Activated naive CD8-positive, alpha-beta T cell treated with anti-CD3 and anti-CD28 coated beads for 36 hours (primary cell): Measurements from ENCODE around the gene ABCC1. TPM values are rescaled to one million over a fixed set of nuclear protein-coding genes. Genes with fewer than 3 reads are reported as not detected.

Experiments
- DNase-seq: peaks from one replicate; pipeline ENCODE4 v3.0.0; 2021
- H3K27ac Mint-ChIP-seq: one replicate; pipeline ENCODE4 v1.8.0; 2022; ENCODE audit warnings: mild to moderate bottlenecking, moderate library complexity, mixed read lengths
- H3K27me3 Mint-ChIP-seq: one replicate; pipeline ENCODE4 v1.8.0; 2022; ENCODE audit warnings: mild to moderate bottlenecking, mixed read lengths
- H3K36me3 Mint-ChIP-seq: one replicate; pipeline ENCODE4 v1.8.0; 2021; ENCODE audit warnings: mild to moderate bottlenecking, mixed read lengths
- H3K4me1 Mint-ChIP-seq: one replicate; pipeline ENCODE4 v1.8.0; 2021; ENCODE audit warnings: mixed read lengths
- H3K4me3 Mint-ChIP-seq: one replicate; pipeline ENCODE4 v1.8.0; 2022; ENCODE audit warnings: mild to moderate bottlenecking, moderate library complexity, mixed read lengths
- H3K9me3 Mint-ChIP-seq: one replicate; pipeline ENCODE4 v1.8.0; 2022; ENCODE audit warnings: mixed read lengths
- total RNA-seq, 2 experiments: library from RNA; stranded (reverse); gene quantifications; one replicate each; pipeline ENCODE4 v1.2.3, GENCODE V29; 2021

ABCC1 gene
- total RNA-seq, 2 experiments from 2014 or later, result 57.0 to 61.9 TPM

GRCh38 chr16:16022683-16023064, 73.3 kb downstream of the ABCC1 start:
- Mint-ChIP-seq H3K4me1 (peaks cover 29% of the 10 kb centered on the region), H3K27ac (no peak overlapping the region), H3K27me3 (no peaks in the 10 kb centered on the region), H3K36me3 (peaks cover 43% of the 10 kb centered on the region), H3K9me3 (no peaks in the 10 kb centered on the region), H3K4me3 (no peak overlapping the region)
- DNase-seq, result no peak

GRCh38 chr16:16025214-16025968, 76.0 kb downstream of the ABCC1 start:
- Mint-ChIP-seq H3K9me3 (no peaks in the 10 kb centered on the region), H3K4me3 (no peak overlapping the region), H3K36me3 (peaks cover 35% of the 10 kb centered on the region), H3K27ac (peak overlapping the region; percentile 60), H3K4me1 (peaks cover 23% of the 10 kb centered on the region), H3K27me3 (no peaks in the 10 kb centered on the region)
- peak; percentile 36 for DNase-seq

GRCh38 chr16:16027728-16028310, 78.4 kb downstream of the ABCC1 start:
- H3K9me3 Mint-ChIP-seq, result no peaks in the 10 kb centered on the region
- H3K4me3 Mint-ChIP-seq, result no peak overlapping the region
- H3K4me1 Mint-ChIP-seq, result peaks cover 30% of the 10 kb centered on the region
- peaks cover 36% of the 10 kb centered on the region for H3K36me3 Mint-ChIP-seq
- DNase-seq, result no peak
- H3K27ac Mint-ChIP-seq, result no peak overlapping the region
- H3K27me3 Mint-ChIP-seq, result no peaks in the 10 kb centered on the region

GRCh38 chr16:16028311-16028999, 79.0 kb downstream of the ABCC1 start:
- no peak overlapping the region for H3K4me3 Mint-ChIP-seq
- H3K36me3 Mint-ChIP-seq, result peaks cover 35% of the 10 kb centered on the region
- no peak for DNase-seq
- peaks cover 37% of the 10 kb centered on the region for H3K4me1 Mint-ChIP-seq
- H3K27me3 Mint-ChIP-seq, result no peaks in the 10 kb centered on the region
- no peaks in the 10 kb centered on the region for H3K9me3 Mint-ChIP-seq
- H3K27ac Mint-ChIP-seq, result no peak overlapping the region

GRCh38 chr16:16029431-16030011, 80.1 kb downstream of the ABCC1 start:
- DNase-seq, result no peak
- Mint-ChIP-seq H3K4me3 (no peak overlapping the region), H3K27me3 (no peaks in the 10 kb centered on the region), H3K36me3 (peaks cover 37% of the 10 kb centered on the region), H3K27ac (no peak overlapping the region), H3K4me1 (peaks cover 35% of the 10 kb centered on the region), H3K9me3 (no peaks in the 10 kb centered on the region)

- Mint-ChIP-seq H3K4me3 (no peak overlapping the region), H3K27ac (no peak overlapping the region), H3K36me3 (peaks cover 30% of the 10 kb centered on the region), H3K4me1 (peaks cover 25% of the 10 kb centered on the region), H3K27me3 (no peaks in the 10 kb centered on the region), H3K9me3 (no peaks in the 10 kb centered on the region)
- DNase-seq, result no peak
Observed at GRCh38 chr16:16030449-16030848, 81.0 kb downstream of the ABCC1 start.

GRCh38 chr16:16031401-16031800, 82.0 kb downstream of the ABCC1 start:
- H3K27ac Mint-ChIP-seq, result no peak overlapping the region
- H3K27me3 Mint-ChIP-seq, result no peaks in the 10 kb centered on the region
- no peak for DNase-seq
- no peak overlapping the region for H3K4me3 Mint-ChIP-seq
- peaks cover 30% of the 10 kb centered on the region for H3K36me3 Mint-ChIP-seq
- no peaks in the 10 kb centered on the region for H3K9me3 Mint-ChIP-seq
- peaks cover 18% of the 10 kb centered on the region for H3K4me1 Mint-ChIP-seq

GRCh38 chr16:16032271-16032979, 83.0 kb downstream of the ABCC1 start:
- DNase-seq, result no peak
- H3K4me3 Mint-ChIP-seq, result no peak overlapping the region
- H3K4me1 Mint-ChIP-seq, result peaks cover 18% of the 10 kb centered on the region
- no peaks in the 10 kb centered on the region for H3K9me3 Mint-ChIP-seq
- peaks cover 34% of the 10 kb centered on the region for H3K36me3 Mint-ChIP-seq
- peak overlapping the region; percentile 28 for H3K27ac Mint-ChIP-seq
- no peaks in the 10 kb centered on the region for H3K27me3 Mint-ChIP-seq

- H3K4me3 Mint-ChIP-seq, result no peak overlapping the region
- H3K36me3 Mint-ChIP-seq, result peaks cover 38% of the 10 kb centered on the region
- H3K27me3 Mint-ChIP-seq, result no peaks in the 10 kb centered on the region
- H3K9me3 Mint-ChIP-seq, result no peaks in the 10 kb centered on the region
- H3K4me1 Mint-ChIP-seq, result peaks cover 18% of the 10 kb centered on the region
- peak overlapping the region; percentile 64 for H3K27ac Mint-ChIP-seq
- no peak for DNase-seq
Observed at GRCh38 chr16:16033208-16033717, 83.8 kb downstream of the ABCC1 start.

- H3K27ac Mint-ChIP-seq, result no peak overlapping the region
- H3K4me3 Mint-ChIP-seq, result no peak overlapping the region
- peaks cover 27% of the 10 kb centered on the region for H3K4me1 Mint-ChIP-seq
- H3K27me3 Mint-ChIP-seq, result no peaks in the 10 kb centered on the region
- DNase-seq, result no peak
- H3K9me3 Mint-ChIP-seq, result no peaks in the 10 kb centered on the region
- peaks cover 39% of the 10 kb centered on the region for H3K36me3 Mint-ChIP-seq
Observed at GRCh38 chr16:16036359-16036792, 87.0 kb downstream of the ABCC1 start.

GRCh38 chr16:16037521-16037920, 88.1 kb downstream of the ABCC1 start:
- no peaks in the 10 kb centered on the region for H3K9me3 Mint-ChIP-seq
- peaks cover 23% of the 10 kb centered on the region for H3K4me1 Mint-ChIP-seq
- H3K27ac Mint-ChIP-seq, result no peak overlapping the region
- no peak for DNase-seq
- no peak overlapping the region for H3K4me3 Mint-ChIP-seq
- no peaks in the 10 kb centered on the region for H3K27me3 Mint-ChIP-seq
- H3K36me3 Mint-ChIP-seq, result peaks cover 37% of the 10 kb centered on the region

- no peaks in the 10 kb centered on the region for H3K9me3 Mint-ChIP-seq
- no peaks in the 10 kb centered on the region for H3K27me3 Mint-ChIP-seq
- peaks cover 18% of the 10 kb centered on the region for H3K4me1 Mint-ChIP-seq
- no peak for DNase-seq
- H3K36me3 Mint-ChIP-seq, result peaks cover 35% of the 10 kb centered on the region
- no peak overlapping the region for H3K4me3 Mint-ChIP-seq
- H3K27ac Mint-ChIP-seq, result no peak overlapping the region
Observed at GRCh38 chr16:16037970-16038369, 88.6 kb downstream of the ABCC1 start.

GRCh38 chr16:16038950-16039349, 89.5 kb downstream of the ABCC1 start:
- H3K4me3 Mint-ChIP-seq, result no peak overlapping the region
- H3K9me3 Mint-ChIP-seq, result no peaks in the 10 kb centered on the region
- DNase-seq, result no peak
- no peak overlapping the region for H3K27ac Mint-ChIP-seq
- H3K27me3 Mint-ChIP-seq, result no peaks in the 10 kb centered on the region
- peaks cover 31% of the 10 kb centered on the region for H3K36me3 Mint-ChIP-seq
- peaks cover 9% of the 10 kb centered on the region for H3K4me1 Mint-ChIP-seq

- DNase-seq, result no peak
- Mint-ChIP-seq H3K4me1 (peaks cover 9% of the 10 kb centered on the region), H3K27me3 (no peaks in the 10 kb centered on the region), H3K27ac (no peak overlapping the region), H3K9me3 (no peaks in the 10 kb centered on the region), H3K4me3 (no peak overlapping the region), H3K36me3 (peaks cover 40% of the 10 kb centered on the region)
Observed at GRCh38 chr16:16041196-16041892, 91.9 kb downstream of the ABCC1 start.
